Parietal lobe (tissue), 1 donor: ENCODE results near the gene NECAP2. TPM values are rescaled to one million over a fixed set of nuclear protein-coding genes. Genes with fewer than 3 reads are reported as not detected.

Experiments used
- total RNA-seq: library from RNA; depleted of rRNA; stranded (reverse); fragments of >200 nt; gene quantifications from one replicate; pipeline ENCODE4 v1.2.3, GENCODE V29; 2014

The NECAP2 gene
- 39.1 TPM for total RNA-seq

GRCh38 chr1:16440470-16441281 lies at the start of gene NECAP2:
NECAP2 (plus strand) TSS chr1:16440724; CDS start chr1:16440762, 38 bp downstream.

DNA sequence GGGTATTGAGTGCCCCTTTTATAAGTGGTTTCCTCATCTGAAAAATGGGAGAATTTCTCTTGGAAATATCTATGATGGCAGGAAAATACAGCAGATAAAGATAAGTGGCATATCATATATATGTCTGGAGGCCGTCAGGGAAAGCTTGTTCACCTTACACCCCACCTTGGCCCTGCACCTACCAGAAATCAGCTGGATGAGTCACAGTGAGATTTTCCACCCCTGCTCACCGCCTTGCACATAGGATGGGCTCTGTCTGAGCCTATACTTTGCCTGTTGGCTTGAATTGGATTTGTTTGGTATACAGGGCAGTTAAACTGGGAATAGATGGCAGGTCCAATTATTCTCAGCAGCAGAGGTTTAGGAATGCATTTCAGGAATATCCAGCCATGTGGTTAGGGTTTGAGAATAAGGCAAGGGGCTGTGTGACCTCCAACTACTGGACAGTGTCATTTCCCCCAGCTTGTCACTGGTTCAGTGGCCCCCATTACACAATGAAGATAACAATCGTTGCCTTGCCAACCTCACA lies 3.5 kb upstream of the NECAP2 start, which contains the start of gene SPATA21:
Gene SPATA21 (minus strand): TSS at position 479 of the 529 bp plus-strand sequence. CDS start 6,053 bp downstream, outside the sequence.

Other genes starting within 250 kb of the NECAP2 start
- 1.6 TPM for gene ARHGEF19, start 228.1 kb upstream of the NECAP2 start, total RNA-seq
- 15.0 TPM for gene CPLANE2, start 203.5 kb upstream of the NECAP2 start, total RNA-seq
- gene FBXO42, start 88.2 kb upstream of the NECAP2 start, total RNA-seq, result 56.0 TPM
- 9.1 TPM for gene SZRD1, start 73.5 kb upstream of the NECAP2 start, total RNA-seq
- 0.31 TPM for gene SPATA21, start 3.3 kb upstream of the NECAP2 start, total RNA-seq
- under 0.01 TPM for gene RNU1-1, start 73.6 kb downstream of the NECAP2 start, total RNA-seq
- gene NBPF1, start 172.8 kb downstream of the NECAP2 start, total RNA-seq, result 163 TPM
- gene RNU1-3, start 226.2 kb downstream of the NECAP2 start, total RNA-seq, result under 0.01 TPM